ENCODE measurements around the gene SLC22A14.

The SLC22A14 gene

DNA sequence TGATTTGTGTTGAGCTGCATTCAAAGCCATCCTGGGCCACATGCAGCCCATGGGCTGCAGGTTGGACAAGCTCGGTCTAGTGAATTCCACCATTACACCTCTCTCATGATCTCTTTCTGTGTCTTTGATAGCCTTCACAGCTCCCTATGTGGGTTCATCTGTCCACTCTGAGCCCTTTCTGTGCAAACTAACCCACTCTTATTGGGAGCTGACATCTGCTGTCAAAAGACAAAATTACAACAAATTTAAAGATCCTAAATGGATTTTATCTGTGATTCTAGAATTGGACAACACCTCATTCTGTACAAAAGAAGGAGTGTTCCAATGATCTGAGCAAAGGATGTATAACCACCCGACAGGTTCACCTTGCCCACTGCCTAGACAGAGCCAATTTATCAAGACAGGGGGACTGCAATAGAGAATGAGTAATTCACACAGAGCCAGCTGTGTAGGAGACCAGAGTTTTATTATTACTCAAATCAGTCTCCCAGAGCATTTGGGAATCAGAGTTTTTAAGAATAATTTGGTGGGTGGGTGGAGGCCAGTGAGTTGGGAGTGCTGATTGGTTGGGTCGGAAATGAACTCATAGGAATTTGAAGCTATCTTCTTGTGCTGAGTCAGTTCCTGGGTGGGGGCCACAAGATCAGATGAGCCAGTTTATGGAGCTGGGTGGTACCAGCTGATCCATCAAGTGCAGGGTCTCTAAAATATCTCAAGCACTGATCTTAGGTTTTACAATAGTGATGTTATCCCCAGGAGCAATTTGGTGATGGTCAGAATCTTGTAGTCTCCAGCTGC, 61.9 kb downstream of the SLC22A14 start:
- in situ Hi-C loops (cut with MboI; ENCODE audit: low sequenced_read_pairs), result no loop called here

DNA sequence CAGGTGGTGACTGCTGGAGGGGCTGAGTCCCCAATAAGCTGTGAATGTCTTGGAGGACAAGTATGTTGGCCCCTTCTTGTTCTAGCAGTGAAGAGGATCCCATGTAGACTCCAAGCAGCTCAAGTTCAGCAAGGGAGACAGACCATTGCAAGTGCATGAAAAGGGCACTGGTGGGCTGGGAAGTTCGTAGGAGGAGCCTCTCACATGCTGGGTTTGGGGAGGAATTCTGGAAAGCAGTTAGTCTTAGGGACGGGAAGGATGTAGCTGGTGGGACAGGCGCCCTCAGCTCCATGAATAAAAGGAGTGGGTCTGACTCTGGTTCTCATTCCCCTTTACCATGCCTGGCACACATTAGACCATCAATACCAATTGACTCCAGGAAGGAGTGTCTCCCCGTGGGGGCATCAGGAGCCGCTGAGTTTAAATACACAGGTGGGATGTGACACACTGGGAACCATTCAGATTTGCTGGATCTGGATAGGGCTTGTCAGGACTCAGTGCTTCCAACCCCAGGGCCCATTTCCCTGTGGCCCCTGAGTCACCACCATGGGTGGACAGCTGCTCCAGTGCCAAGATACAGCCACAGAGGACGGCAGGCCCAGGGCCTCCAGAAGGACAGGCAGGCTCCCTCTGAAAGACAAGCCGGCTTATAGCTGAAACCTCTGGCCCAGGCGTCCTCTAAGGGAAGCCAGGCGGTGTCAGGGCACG, 63.9 kb downstream of the SLC22A14 start:
- in situ Hi-C loops (cut with MboI; ENCODE audit: low sequenced_read_pairs), result no loop called here

DNA sequence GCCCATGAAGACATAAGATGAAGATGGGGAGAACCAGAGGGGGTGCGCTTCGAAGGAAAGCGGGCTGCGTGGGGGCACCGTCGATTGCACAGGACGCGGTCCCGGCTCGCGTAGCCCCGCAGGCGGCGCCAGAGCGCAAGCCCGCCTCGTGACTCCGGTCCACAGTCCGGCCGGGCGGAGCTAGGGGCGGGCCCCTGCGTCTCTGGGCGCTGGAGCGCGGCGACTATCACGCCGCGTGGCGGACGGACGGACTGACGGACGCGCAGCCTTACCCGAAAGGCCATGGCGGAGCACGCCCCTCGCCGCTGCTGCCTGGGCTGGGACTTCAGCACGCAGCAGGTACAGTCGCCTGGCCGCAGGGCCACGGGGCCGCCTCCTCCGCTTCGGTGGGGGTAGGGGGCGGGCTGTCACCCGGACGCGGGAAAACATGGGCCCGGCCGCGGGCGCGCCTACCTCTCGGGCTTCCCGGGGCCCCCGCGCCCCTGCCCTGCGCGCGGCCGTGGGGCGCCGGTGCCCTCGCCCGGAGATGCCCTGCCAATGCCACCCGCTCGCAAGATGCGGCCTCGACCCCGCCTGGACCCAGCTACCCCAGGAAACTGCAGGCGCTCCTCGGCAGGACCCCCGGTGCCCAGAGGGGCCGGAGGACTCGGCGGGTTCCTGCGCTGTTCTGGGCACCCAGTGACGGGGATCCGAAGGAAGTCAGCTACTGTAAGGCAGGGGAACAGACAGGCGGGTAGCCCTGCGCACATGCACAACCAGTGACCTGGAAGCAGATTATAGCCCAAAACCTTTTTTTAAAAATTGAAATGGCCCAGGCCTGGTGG, 64.7 kb downstream of the SLC22A14 start, which contains the start of gene XYLB:
Gene XYLB (plus strand): TSS at position 199 of the 824 bp plus-strand sequence. CDS start 84 bp downstream, at position 283.
- in situ Hi-C loops (cut with MboI; ENCODE audit: low sequenced_read_pairs), result no loop called here

DNA sequence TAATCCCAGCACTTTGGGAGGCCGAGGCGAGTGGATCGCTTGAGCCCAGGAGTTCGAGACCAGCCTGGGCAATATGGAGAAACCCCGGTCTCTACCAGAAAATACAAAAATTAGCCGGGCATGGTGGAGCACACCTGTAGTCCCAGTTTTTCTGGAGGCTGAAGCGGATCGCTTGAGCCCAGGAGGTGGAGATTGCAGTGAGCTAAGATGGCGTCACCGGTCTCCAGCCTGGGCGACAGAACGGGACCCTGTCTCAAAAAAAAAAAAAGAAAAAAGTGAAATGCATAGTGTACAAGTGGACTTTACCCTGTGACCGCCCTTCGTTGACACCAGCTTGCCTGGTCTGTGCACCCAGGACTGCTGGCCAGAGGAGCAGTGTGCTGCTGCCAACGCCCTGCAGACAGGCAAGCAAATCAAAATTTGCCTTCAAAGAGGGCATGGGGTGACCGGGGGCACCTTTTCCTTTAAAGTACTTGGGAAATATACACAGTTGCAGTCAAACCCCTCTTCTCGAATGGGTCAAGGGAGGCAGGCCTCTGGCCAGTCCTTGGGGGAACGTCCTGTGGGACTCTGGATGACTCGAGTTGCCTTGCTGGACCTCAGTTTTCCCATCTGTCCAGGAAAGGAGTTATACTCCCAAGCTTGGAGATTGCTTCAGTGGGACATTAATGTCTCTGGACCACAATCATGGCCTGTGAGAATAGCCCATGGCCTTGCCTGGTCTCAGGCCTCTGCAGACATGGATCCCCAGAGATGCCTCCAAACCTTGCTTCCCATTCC, 65.5 kb downstream of the SLC22A14 start:
- in situ Hi-C loops (cut with MboI; ENCODE audit: low sequenced_read_pairs), result no loop called here

DNA sequence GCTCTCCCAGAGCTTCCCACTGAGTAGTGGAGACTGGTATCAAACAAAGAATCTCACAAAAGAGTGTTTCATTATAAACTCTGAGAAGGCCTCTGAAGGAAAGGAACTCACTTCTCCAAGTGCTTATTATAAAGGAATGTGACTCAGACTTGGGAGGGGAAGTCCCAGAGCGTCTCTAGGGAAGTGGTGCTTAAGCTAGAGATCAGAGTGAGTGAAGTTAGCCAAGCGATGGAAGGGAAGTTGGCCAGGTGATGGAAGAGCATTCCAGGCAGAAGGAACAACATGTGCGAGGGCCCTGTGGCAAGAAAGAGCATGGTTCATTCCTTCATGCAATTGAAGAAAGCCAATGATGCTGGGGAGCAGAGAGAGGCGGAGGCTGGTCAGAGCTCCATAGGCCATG, 66.8 kb downstream of the SLC22A14 start:
- in situ Hi-C loops (cut with MboI; ENCODE audit: low sequenced_read_pairs), result no loop called here

DNA sequence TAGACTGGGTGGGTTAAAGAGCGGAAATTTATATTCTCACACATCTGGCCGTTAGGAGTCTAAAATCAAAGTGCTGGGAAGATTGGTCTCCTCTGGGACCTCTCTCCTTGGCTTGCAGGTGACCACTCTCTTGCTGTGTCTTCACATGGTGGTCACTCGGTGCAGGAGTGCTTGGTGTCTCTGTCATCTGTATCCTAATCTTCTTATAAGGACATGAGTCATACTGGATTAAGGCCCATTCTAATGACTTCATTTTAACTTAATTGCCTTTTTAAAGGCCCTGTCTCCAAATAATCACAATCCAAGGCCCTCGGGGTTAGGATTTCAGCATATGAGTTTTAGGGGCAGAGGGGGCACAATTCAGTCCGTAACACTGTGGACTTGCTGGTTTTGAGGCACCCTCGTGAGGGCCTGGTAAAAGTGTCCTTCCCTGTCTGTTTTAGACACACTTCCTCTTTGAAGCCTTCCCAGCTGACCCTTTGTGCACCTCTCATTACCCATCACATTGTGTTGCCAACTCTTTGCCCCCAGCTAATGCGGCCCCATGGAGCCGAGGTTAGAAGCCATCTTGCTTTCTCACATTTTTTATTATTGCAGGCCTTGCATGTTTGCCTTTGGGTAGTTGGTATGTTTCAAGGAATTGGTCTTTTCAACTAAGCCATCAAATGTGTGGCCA, 67.7 kb downstream of the SLC22A14 start:
- in situ Hi-C loops (cut with MboI; ENCODE audit: low sequenced_read_pairs), result no loop called here

DNA sequence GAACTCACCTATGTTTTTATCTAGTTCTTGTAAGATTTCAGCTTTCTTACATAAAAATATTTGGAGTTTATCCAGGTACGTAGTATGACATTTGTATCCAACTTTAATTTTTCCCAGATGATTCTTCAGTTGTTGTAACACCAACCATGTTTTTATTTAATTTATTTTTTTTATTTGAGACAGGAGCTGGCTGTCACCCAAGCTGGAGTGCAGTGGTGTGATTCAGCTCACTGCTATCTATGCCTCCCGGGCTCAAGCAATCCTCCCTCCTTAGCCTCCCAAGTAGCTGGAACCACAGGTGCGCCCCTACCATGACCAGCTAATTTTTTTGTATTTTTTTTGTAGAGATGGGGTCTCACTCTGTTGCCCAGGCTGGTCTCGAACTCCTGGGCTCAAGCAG, 71.1 kb downstream of the SLC22A14 start:
- in situ Hi-C loops (cut with MboI; ENCODE audit: low sequenced_read_pairs), result no loop called here

DNA sequence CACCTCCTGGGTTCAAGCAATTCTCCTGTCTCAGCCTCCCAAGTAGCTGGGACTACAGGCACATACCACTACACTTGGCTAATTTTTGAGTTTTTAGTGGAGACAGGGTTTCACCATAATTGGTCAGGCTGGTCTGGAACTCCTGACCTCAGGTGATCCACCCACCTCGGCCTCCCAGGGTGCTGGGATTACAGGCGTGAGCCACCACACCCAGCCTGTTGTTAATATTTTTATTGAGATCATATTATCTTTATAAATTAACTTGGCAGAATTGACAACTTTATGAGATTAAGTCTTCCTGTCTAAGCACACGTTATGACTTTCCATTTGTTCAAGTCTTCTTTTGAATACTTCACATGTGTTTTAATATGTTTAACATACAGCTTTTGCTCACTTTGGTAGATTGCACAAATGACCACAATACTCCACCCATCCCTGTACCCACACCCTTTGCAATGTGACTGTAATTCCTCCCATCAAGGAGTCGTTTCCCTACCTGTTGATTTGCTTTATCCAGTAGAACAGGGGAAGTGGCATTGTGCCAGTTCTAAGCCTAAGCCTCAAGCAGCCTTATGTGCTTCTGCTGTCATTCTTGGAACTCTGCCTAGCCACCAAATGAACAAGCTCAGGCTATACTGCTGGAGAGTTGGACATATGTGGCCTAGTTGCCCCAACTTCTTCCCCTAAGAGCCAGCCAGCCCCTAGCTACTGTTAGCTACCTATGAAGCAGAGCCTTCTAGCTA, 72.7 kb downstream of the SLC22A14 start:
- in situ Hi-C loops (cut with MboI; ENCODE audit: low sequenced_read_pairs), result no loop called here

DNA sequence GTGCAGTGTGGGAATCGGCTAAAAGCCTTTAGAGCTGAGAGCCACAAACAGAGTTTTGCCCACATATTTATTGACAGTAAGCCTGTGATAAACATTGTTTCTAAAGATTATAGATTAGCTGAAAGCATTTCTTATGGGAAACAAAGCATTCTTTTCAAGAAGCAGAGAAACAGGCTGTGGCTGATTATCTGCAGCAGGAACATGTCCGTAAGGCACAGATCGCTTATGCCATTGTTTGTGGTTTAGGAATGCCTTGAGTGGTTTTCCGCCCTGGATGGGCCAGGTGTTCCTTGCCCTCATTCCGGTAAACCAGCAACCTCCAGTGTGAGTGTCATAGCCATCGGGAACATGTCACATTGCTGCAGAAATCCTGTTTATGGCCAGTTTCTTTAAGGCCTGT, 76.9 kb downstream of the SLC22A14 start:
- in situ Hi-C loops (cut with MboI; ENCODE audit: low sequenced_read_pairs), result no loop called here

DNA sequence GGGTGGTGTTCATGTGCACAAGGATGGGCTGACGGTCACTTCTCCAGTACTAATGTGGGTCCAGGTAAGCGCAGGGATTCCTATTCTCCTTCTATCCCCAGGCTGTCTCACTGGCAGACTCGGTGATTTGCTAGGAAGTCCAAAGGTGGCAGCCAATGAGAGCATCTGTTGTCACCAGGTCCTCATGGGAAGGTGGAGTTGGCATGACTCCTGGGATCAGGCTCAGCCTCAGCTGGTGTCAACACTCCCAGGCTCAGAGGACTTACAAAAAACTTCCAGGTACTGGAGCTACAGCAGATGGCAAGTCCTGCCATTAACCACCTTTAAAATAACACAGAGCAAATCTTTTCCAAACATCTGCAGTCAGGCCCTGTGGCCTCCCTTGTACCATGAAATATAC, 78.3 kb downstream of the SLC22A14 start:
- in situ Hi-C loops (cut with MboI; ENCODE audit: low sequenced_read_pairs), result no loop called here

DNA sequence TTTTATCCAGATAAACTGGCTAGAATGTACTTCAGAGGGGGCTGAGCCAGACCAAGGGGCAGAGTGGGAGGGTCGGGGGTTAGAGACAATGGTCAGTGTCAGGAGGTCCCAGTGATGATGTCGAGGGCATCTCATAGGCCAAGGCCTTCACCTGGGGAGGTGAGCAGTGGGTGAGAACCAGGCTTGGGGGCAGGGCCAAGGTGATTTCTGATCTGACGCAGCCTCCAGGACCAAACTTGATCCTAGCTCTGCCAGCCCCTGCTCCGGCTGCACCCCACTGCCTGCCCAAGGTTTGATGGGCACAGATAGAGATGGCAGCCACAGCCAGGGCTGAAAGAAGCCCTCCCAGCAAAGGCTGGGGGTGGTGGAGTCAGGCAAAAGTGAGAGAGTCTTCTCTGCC, 79.4 kb downstream of the SLC22A14 start:
- in situ Hi-C loops (cut with MboI; ENCODE audit: low sequenced_read_pairs), result no loop called here

DNA sequence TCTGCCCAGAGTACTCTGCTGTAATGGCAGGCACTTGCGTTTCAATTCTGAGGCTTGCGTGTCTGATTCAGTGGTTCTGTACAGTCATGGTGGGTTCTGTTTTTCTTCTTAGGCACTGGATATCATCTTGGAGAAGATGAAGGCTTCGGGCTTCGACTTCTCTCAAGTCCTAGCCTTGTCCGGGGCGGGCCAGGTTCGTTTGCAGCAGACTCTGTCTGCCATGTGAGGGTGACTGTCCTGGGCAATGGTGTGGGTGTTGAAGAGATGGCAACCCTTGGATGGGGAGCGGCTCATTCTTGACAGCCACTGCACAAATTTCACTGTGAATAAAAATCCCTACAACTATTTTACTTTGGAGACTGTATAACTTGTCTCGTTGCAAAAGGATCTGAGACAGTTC, 80.7 kb downstream of the SLC22A14 start:
- in situ Hi-C loops (cut with MboI; ENCODE audit: low sequenced_read_pairs), result no loop called here

DNA sequence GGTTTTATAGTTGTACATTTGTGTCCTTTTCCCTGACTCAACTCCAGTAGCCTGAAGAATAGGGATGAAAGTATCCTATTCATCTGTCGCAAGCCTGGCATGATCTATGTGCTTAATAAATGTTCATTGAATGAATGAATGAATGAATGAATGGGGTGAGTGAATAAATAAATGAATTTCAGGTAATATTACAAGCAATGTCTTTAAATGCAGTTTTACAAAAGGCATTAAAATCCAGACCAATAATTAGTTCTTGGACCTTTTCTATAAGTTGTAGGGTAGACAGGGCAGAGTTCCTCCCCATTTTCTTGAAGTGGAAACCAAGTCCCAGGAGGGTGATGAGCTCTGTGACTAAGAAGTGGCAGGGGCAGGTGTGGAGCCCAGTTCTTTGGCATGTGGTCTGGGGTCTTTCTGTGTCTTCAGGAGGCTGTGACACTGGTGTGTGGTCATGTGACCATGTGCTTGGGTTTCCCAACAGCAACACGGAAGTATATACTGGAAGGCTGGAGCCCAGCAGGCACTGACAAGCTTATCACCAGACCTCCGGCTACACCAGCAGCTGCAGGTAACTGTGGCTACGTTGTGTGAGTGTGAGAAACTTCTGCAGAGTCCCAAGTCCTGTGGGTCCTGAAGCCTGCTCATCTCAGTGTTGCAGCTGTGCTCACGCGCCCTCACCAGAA, 82.8 kb downstream of the SLC22A14 start:
- in situ Hi-C loops (cut with MboI; ENCODE audit: low sequenced_read_pairs), result no loop called here

DNA sequence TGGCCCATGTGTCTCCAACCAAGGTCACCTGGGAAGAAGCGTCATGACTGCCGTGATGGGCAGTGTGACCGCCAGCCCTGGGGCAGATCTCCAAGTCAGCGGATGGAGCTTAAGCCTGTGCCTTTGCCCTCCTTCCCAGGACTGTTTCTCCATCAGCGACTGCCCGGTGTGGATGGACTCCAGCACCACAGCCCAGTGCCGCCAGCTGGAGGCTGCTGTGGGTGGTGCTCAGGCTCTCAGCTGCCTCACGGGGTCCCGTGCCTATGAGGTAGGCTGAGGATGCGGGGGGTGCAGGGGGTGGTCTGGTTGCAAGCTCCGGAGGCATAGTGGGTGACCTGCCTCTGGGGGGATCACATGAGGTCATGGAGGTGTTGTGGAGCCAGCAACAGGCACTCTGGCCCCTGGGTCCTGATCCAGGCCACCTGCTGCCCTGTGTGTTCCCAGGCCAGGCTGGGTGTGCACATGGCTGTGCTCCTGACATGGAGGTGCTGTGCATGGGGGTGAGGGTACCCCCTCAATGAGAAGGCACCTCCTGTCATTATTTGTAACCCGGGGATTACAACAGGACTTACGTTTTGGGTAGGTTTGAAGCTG, 83.5 kb downstream of the SLC22A14 start:
- in situ Hi-C loops (cut with MboI; ENCODE audit: low sequenced_read_pairs), result no loop called here

DNA sequence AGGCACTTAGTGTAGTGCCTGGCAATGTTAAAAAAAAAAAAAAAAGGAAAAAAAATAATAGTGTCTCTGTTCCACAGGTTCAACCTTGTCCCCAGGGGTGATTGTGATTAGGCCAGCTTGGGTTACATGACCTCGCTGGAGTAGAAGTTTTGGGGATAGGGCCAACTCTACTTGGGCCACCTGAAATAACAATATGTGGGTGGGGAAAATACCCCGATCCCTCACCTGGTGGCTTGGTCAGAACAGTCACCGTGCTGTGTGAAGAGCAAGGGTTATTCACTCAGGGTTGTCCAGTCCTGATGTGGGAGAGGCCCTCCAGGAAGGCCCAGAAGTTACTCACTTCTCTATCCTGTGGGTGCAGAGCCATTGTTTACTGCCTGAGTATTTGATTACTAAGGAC, 84.0 kb downstream of the SLC22A14 start:
- in situ Hi-C loops (cut with MboI; ENCODE audit: low sequenced_read_pairs), result no loop called here

DNA sequence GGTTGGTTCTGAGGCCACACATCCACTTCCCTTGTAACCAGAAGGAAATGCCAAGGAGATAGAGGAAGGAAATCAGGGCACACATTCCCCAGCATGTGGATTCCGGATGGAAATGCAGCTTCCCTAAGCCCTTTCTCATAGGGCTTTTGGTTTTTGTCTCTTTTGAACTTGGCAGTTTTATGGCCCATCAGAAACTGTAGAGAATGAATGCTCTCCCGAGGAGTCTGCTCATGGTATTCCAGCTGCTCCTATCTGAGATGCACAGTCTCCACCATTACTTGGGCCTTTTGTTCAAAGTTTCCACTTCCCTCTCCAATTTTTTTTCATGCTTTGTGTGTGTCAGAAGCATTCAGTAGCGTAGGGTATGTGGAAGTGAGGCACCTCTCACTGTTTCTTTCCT, 85.7 kb downstream of the SLC22A14 start:
- in situ Hi-C loops (cut with MboI; ENCODE audit: low sequenced_read_pairs), result no loop called here

All from HL-60/S4 (cell line).